ENCODE results near the gene KL.

Gene KL

DNA sequence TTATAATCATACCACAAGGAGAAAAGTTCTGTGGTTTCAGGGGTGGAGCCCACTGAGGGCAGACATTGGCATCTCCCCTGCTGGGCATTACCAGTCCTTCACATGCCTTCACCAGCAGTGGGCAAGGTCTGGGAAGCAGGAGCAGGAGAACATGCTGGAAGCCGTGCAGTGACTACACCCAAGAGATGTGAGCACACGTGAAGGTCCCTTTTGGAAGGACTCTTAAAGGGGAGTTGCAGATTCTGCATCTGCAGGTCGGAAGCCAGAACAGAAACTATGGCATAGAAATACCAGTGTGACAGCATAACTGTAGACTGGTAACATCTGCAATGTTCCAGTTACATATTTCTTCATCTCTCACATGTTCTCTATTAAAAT lies 26.9 kb upstream of the KL start:
- peaks cover 6% of the 10 kb centered on the region for H3K4me1 Mint-ChIP-seq (ENCODE audit: low read depth)
- H3K36me3 Mint-ChIP-seq (ENCODE audit: low read depth) = no peaks in the 10 kb centered on the region

GRCh38 chr13:32989942-32990341 lies 26.3 kb upstream of the KL start:
- no peak overlapping the region for H3K4me3 Mint-ChIP-seq
- no peaks in the 10 kb centered on the region for H3K9me3 Mint-ChIP-seq
- H3K4me1 Mint-ChIP-seq (ENCODE audit: low read depth) = peaks cover 6% of the 10 kb centered on the region
- H3K36me3 Mint-ChIP-seq (ENCODE audit: low read depth) = no peaks in the 10 kb centered on the region
- H3K27me3 Mint-ChIP-seq = peaks cover 5% of the 10 kb centered on the region
- no peak overlapping the region for H3K27ac Mint-ChIP-seq

More for the DNA sequence above, 26.9 kb upstream of the KL start:
- Mint-ChIP-seq H3K27ac (no peak overlapping the region), H3K9me3 (peaks cover 4% of the 10 kb centered on the region), H3K27me3 (peaks cover 12% of the 10 kb centered on the region), H3K4me3 (no peak overlapping the region)

- Mint-ChIP-seq H3K36me3 (ENCODE audit: low read depth) (no peaks in the 10 kb centered on the region), H3K4me1 (ENCODE audit: low read depth) (peaks cover 6% of the 10 kb centered on the region), H3K27me3 (no peaks in the 10 kb centered on the region), H3K4me3 (no peak overlapping the region), H3K9me3 (no peaks in the 10 kb centered on the region), H3K27ac (no peak overlapping the region)
Observed at GRCh38 chr13:32993145-32993544, 23.1 kb upstream of the KL start.

GRCh38 chr13:32997399-32997798 lies 18.8 kb upstream of the KL start:
- H3K4me3 Mint-ChIP-seq = no peak overlapping the region
- no peak overlapping the region for H3K27ac Mint-ChIP-seq
- H3K36me3 Mint-ChIP-seq (ENCODE audit: low read depth) = no peaks in the 10 kb centered on the region
- no peaks in the 10 kb centered on the region for H3K4me1 Mint-ChIP-seq (ENCODE audit: low read depth)
- no peaks in the 10 kb centered on the region for H3K27me3 Mint-ChIP-seq
- H3K9me3 Mint-ChIP-seq = no peaks in the 10 kb centered on the region

- Mint-ChIP-seq H3K27me3 (no peaks in the 10 kb centered on the region), H3K9me3 (no peaks in the 10 kb centered on the region), H3K36me3 (ENCODE audit: low read depth) (no peaks in the 10 kb centered on the region), H3K4me3 (no peak overlapping the region), H3K4me1 (ENCODE audit: low read depth) (no peaks in the 10 kb centered on the region), H3K27ac (no peak overlapping the region)
Observed at GRCh38 chr13:32998966-32999365, 17.3 kb upstream of the KL start.

GRCh38 chr13:33000365-33000764 lies 15.9 kb upstream of the KL start:
- H3K27ac Mint-ChIP-seq = no peak overlapping the region
- no peaks in the 10 kb centered on the region for H3K27me3 Mint-ChIP-seq
- H3K36me3 Mint-ChIP-seq (ENCODE audit: low read depth) = no peaks in the 10 kb centered on the region
- H3K4me3 Mint-ChIP-seq = no peak overlapping the region
- H3K4me1 Mint-ChIP-seq (ENCODE audit: low read depth) = no peaks in the 10 kb centered on the region
- H3K9me3 Mint-ChIP-seq = no peaks in the 10 kb centered on the region

DNA sequence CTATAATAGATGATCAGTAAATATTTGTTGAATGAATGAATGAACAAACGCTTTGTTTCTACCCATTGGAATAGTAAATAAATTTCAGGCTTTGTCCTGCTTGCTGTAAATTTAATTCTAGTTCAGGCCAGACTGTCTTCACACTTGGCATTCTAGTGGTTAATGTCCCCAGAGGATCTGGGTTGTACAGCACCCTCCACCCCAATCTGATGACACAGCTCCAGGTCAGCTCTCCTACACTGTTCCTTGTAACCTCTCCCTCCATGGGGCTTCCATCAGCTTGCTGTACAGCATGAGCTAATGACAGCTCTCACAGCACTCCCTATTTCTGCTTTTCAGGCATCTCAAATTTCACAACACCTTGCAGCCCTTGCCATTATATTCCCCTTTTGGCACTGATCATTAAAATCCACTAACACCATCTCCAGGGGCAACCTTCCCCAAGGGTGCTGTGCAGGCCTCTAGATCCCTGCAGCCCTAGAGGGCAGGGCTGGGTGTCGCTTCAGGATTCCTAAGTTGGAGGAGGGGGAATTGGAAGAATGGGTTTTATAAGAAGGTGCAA lies 12.7 kb upstream of the KL start:
- no peak overlapping the region for H3K27ac Mint-ChIP-seq
- H3K4me3 Mint-ChIP-seq = no peak overlapping the region
- H3K9me3 Mint-ChIP-seq = peaks cover 12% of the 10 kb centered on the region
- H3K27me3 Mint-ChIP-seq = peaks cover 12% of the 10 kb centered on the region
- no peaks in the 10 kb centered on the region for H3K36me3 Mint-ChIP-seq (ENCODE audit: low read depth)
- no peaks in the 10 kb centered on the region for H3K4me1 Mint-ChIP-seq (ENCODE audit: low read depth)

DNA sequence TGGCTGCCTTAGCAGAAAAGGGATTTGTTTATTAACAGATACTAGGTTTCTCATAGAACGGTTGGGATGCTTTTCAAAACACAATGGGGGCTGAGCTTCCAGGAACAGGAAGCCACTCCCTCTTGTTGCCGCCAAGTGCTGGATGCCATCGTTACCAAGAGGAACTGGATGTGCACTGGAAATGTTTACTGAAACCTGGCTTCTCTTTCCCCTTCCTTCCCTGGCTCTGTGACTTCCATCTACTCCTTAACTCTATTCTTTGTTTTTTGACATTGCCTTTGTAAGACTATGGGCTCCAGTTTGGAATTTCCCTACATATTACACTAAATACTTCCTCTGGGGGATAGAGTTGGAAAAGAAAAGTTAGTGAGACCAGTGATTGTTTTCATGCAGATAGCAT lies 11.7 kb upstream of the KL start:
- no peak overlapping the region for H3K27ac Mint-ChIP-seq
- no peak overlapping the region for H3K4me3 Mint-ChIP-seq
- peaks cover 19% of the 10 kb centered on the region for H3K27me3 Mint-ChIP-seq
- H3K4me1 Mint-ChIP-seq (ENCODE audit: low read depth) = no peaks in the 10 kb centered on the region
- peaks cover 20% of the 10 kb centered on the region for H3K9me3 Mint-ChIP-seq
- peaks cover 4% of the 10 kb centered on the region for H3K36me3 Mint-ChIP-seq (ENCODE audit: low read depth)

DNA sequence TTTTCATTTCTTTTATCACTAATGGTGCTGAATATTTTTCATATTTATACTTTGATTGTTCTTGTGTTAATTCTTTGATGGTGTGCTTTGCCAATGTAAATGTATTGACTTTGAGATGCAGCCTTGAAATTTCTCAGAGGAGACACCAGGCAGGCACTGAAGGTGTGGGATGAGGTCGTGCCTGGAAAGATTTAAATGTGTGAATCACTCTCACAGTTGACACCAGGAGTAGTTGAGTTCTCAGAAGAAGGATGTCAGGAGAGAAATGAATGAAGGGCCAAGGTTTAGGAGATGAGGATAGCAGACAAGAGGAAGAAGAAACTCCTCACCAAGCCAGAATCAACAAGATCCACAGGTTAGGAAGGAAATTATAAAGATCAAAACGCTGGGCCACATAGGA lies 10.1 kb upstream of the KL start:
- Mint-ChIP-seq H3K9me3 (peaks cover 20% of the 10 kb centered on the region), H3K27ac (no peak overlapping the region), H3K36me3 (ENCODE audit: low read depth) (peaks cover 4% of the 10 kb centered on the region), H3K27me3 (peaks cover 32% of the 10 kb centered on the region), H3K4me1 (ENCODE audit: low read depth) (no peaks in the 10 kb centered on the region), H3K4me3 (no peak overlapping the region)

DNA sequence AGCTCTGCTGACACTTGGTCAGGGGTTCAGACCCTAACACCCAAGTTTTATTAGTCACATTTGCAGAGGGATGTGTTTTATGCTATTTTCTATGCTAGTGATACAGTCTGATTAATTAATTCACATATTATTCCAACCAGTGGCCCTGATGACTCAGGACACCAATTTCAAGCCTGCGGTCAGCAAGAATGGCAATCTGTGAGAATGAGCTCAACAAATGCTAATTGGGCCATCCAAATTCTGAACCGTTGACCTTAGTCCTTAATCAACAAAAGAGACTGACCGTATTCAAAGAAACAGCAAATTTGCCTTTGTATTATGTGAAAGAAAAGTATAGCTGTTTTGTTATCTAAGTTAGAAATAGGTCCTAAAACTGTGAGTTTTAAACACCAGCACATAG lies 9.6 kb upstream of the KL start:
- H3K36me3 Mint-ChIP-seq (ENCODE audit: low read depth) = peaks cover 4% of the 10 kb centered on the region
- H3K27me3 Mint-ChIP-seq = peaks cover 36% of the 10 kb centered on the region
- H3K4me1 Mint-ChIP-seq (ENCODE audit: low read depth) = no peaks in the 10 kb centered on the region
- H3K27ac Mint-ChIP-seq = no peak overlapping the region
- H3K4me3 Mint-ChIP-seq = no peak overlapping the region
- peaks cover 20% of the 10 kb centered on the region for H3K9me3 Mint-ChIP-seq

- peaks cover 39% of the 10 kb centered on the region for H3K27me3 Mint-ChIP-seq
- no peak overlapping the region for H3K4me3 Mint-ChIP-seq
Observed at GRCh38 chr13:33007237-33007636, 9.0 kb upstream of the KL start.

GRCh38 chr13:33007950-33008349 lies 8.3 kb upstream of the KL start:
- Mint-ChIP-seq H3K4me3 (no peak overlapping the region), H3K4me1 (ENCODE audit: low read depth) (no peaks in the 10 kb centered on the region), H3K36me3 (ENCODE audit: low read depth) (peaks cover 4% of the 10 kb centered on the region), H3K9me3 (peaks cover 20% of the 10 kb centered on the region), H3K27ac (no peak overlapping the region), H3K27me3 (peaks cover 41% of the 10 kb centered on the region)

More at GRCh38 chr13:33007237-33007636, 9.0 kb upstream of the KL start:
- Mint-ChIP-seq H3K27ac (no peak overlapping the region), H3K36me3 (ENCODE audit: low read depth) (peaks cover 4% of the 10 kb centered on the region), H3K4me1 (ENCODE audit: low read depth) (no peaks in the 10 kb centered on the region), H3K9me3 (peaks cover 20% of the 10 kb centered on the region)

GRCh38 chr13:33008946-33009722 lies 7.1 kb upstream of the KL start:
- H3K36me3 Mint-ChIP-seq (ENCODE audit: low read depth) = peaks cover 4% of the 10 kb centered on the region
- peaks cover 50% of the 10 kb centered on the region for H3K27me3 Mint-ChIP-seq
- H3K4me3 Mint-ChIP-seq = no peak overlapping the region
- H3K4me1 Mint-ChIP-seq (ENCODE audit: low read depth) = no peaks in the 10 kb centered on the region
- H3K9me3 Mint-ChIP-seq = peaks cover 20% of the 10 kb centered on the region
- H3K27ac Mint-ChIP-seq = no peak overlapping the region

- Mint-ChIP-seq H3K9me3 (peaks cover 20% of the 10 kb centered on the region), H3K27ac (no peak overlapping the region), H3K36me3 (ENCODE audit: low read depth) (peaks cover 4% of the 10 kb centered on the region), H3K4me3 (no peak overlapping the region), H3K27me3 (peaks cover 62% of the 10 kb centered on the region), H3K4me1 (ENCODE audit: low read depth) (peaks cover 6% of the 10 kb centered on the region)
Observed at GRCh38 chr13:33011828-33012470, 4.3 kb upstream of the KL start.

- Mint-ChIP-seq H3K36me3 (ENCODE audit: low read depth) (no peaks in the 10 kb centered on the region), H3K4me1 (ENCODE audit: low read depth) (peaks cover 12% of the 10 kb centered on the region), H3K4me3 (no peak overlapping the region), H3K27me3 (peaks cover 70% of the 10 kb centered on the region), H3K27ac (no peak overlapping the region), H3K9me3 (peaks cover 2% of the 10 kb centered on the region)
Observed at GRCh38 chr13:33014291-33014690, 1.9 kb upstream of the KL start.
